Neural progenitor cell (in vitro differentiated cells): Measurements from ENCODE around the gene C17orf113. TPM values are rescaled to one million over a fixed set of nuclear protein-coding genes. Genes with fewer than 3 reads are reported as not detected.

ENCODE experiments used
- DNase-seq: peaks from one replicate; pipeline ENCODE4 v3.0.0-alpha.2; 2016; ENCODE audit warnings: low spot score
- H2AFZ ChIP-seq: fragments of 200-600 bp; sonication (generic); replicated peaks from 2 replicates; pipeline ENCODE4 v1.6.1; 2016; ENCODE audit warnings: antibody characterized with exemption
- H3F3A ChIP-seq: fragments of 200-600 bp; sonication (generic); 2 replicates; pipeline ENCODE4 v1.6.1; 2016; ENCODE audit warnings: antibody characterized with exemption, low read depth
- H3K27ac ChIP-seq: fragments of 200-600 bp; sonication (generic); 2 replicates; pipeline ENCODE4 v1.5.1; 2016; ENCODE audit warnings: mild to moderate bottlenecking
- H3K27me3 ChIP-seq: fragments of 200-600 bp; sonication (generic); 2 replicates; pipeline ENCODE4 v1.6.1; 2016; ENCODE audit warnings: mild to moderate bottlenecking, moderate library complexity
- H3K36me3 ChIP-seq: fragments of 200-600 bp; sonication (generic); 2 replicates; pipeline ENCODE4 v1.5.1; 2016
- H3K4me1 ChIP-seq: fragments of 200-600 bp; sonication (generic); 2 replicates; pipeline ENCODE4 v1.6.1; 2016; ENCODE audit warnings: mixed run types
- H3K4me2 ChIP-seq: fragments of 200-600 bp; sonication (generic); 2 replicates; pipeline ENCODE4 v1.6.1; 2016
- H3K4me3 ChIP-seq: fragments of 200-600 bp; sonication (generic); 2 replicates; pipeline ENCODE4 v1.5.1; 2016
- H3K79me2 ChIP-seq: fragments of 200-600 bp; sonication (generic); 2 replicates; pipeline ENCODE4 v1.6.1; 2016; ENCODE audit warnings: low read depth
- H3K9ac ChIP-seq: fragments of 200-600 bp; sonication (generic); 2 replicates; pipeline ENCODE4 v1.6.1; 2016
- H3K9me3 ChIP-seq: fragments of 200-600 bp; sonication (generic); 2 replicates; pipeline ENCODE4 v1.5.1; 2016; ENCODE audit warnings: low read depth
- H4K20me1 ChIP-seq: fragments of 200-600 bp; sonication (generic); 2 replicates; pipeline ENCODE4 v1.6.1; 2016; ENCODE audit warnings: low read depth
- H3K27ac Mint-ChIP-seq: 3 replicates; pipeline ENCODE4 v1.8.0; 2021; ENCODE audit warnings: mixed read lengths
- H3K27me3 Mint-ChIP-seq: 2 replicates; pipeline ENCODE4 v1.8.0; 2022; ENCODE audit warnings: low read depth, mild to moderate bottlenecking, inconsistent platforms, moderate library complexity, mixed read lengths; ENCODE audit not compliant: insufficient read depth
- H3K36me3 Mint-ChIP-seq: 3 replicates; pipeline ENCODE4 v1.8.0; 2021; ENCODE audit warnings: mixed read lengths
- H3K4me1 Mint-ChIP-seq: 3 replicates; pipeline ENCODE4 v1.8.0; 2021; ENCODE audit warnings: mixed read lengths
- H3K4me3 Mint-ChIP-seq: 3 replicates; pipeline ENCODE4 v1.8.0; 2021; ENCODE audit warnings: mild to moderate bottlenecking, moderate library complexity, mixed read lengths
- H3K9me3 Mint-ChIP-seq: 3 replicates; pipeline ENCODE4 v1.8.0; 2020; ENCODE audit warnings: mixed read lengths
- EZH2 ChIP-seq: fragments of 200-600 bp; sonication (generic); IDR thresholded peaks from 2 replicates; pipeline ENCODE4 v1.6.1; 2017; ENCODE audit warnings: antibody characterized with exemption, mild to moderate bottlenecking, moderate library complexity
- EZH2phosphoT487 ChIP-seq: fragments of 200-600 bp; sonication (generic); IDR thresholded peaks from 2 replicates; pipeline ENCODE4 v1.6.1; 2017; ENCODE audit warnings: antibody characterized with exemption
- total RNA-seq: library from RNA; depleted of rRNA; stranded (reverse); fragments of >200 nt; gene quantifications from 2 replicates; pipeline ENCODE4 v1.2.3, GENCODE V29; 2015; ENCODE audit warnings: low replicate concordance
- TF ChIP-seq, protein P1 (sequence below): fragments of 200-600 bp; sonication (generic); IDR thresholded peaks from 2 replicates; pipeline ENCODE4 v1.5.1; 2017; ENCODE audit warnings: antibody characterized with exemption, mild to moderate bottlenecking

Gene C17orf113
- total RNA-seq, 1 donor from 2014 or later, result 2.2 TPM

DNA sequence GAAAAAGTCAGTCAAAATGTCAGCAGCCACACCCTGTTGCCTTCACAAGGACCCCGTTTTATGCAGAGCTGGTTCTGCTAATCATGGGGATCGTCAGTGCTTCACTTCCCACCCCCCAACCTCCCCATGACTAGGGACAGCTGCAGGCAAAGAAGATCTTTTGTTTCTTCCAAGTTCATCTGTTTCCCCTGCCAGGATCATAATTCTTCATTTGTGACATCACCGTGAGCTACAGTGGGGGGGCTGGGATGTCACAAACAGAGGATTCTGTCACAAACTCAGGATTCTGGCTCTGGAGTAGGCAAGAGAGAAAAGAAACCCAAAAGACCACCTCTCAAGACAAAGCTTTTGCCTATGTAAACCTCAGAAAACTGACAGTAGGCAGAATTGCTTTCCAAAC, 57.8 kb downstream of the C17orf113 start:
- Histone ChIP-seq H3F3A (no peaks in the 10 kb centered on the region), H3K36me3 (peaks cover 11% of the 10 kb centered on the region), H4K20me1 (peaks cover 2% of the 10 kb centered on the region), H3K4me3 (no peak overlapping the region), H3K9ac (no peak overlapping the region), H3K79me2 (no peaks in the 10 kb centered on the region), H3K4me1 (no peaks in the 10 kb centered on the region), H3K4me2 (no peak overlapping the region), H3K27me3 (no peaks in the 10 kb centered on the region), H3K9me3 (no peaks in the 10 kb centered on the region), H2AFZ (no peak overlapping the region), H3K27ac (no peak overlapping the region)
- Mint-ChIP-seq H3K27me3 (no peaks in the 10 kb centered on the region), H3K27ac (no peak overlapping the region), H3K4me1 (no peaks in the 10 kb centered on the region), H3K4me3 (no peak overlapping the region), H3K36me3 (peaks cover 36% of the 10 kb centered on the region), H3K9me3 (no peaks in the 10 kb centered on the region)
- TF ChIP-seq, protein P1, sequence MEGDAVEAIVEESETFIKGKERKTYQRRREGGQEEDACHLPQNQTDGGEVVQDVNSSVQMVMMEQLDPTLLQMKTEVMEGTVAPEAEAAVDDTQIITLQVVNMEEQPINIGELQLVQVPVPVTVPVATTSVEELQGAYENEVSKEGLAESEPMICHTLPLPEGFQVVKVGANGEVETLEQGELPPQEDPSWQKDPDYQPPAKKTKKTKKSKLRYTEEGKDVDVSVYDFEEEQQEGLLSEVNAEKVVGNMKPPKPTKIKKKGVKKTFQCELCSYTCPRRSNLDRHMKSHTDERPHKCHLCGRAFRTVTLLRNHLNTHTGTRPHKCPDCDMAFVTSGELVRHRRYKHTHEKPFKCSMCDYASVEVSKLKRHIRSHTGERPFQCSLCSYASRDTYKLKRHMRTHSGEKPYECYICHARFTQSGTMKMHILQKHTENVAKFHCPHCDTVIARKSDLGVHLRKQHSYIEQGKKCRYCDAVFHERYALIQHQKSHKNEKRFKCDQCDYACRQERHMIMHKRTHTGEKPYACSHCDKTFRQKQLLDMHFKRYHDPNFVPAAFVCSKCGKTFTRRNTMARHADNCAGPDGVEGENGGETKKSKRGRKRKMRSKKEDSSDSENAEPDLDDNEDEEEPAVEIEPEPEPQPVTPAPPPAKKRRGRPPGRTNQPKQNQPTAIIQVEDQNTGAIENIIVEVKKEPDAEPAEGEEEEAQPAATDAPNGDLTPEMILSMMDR, result no peak
- TF ChIP-seq EZH2phosphoT487, result no peak
- TF ChIP-seq EZH2, result no peak
- DNase-seq, result no peak

DNA sequence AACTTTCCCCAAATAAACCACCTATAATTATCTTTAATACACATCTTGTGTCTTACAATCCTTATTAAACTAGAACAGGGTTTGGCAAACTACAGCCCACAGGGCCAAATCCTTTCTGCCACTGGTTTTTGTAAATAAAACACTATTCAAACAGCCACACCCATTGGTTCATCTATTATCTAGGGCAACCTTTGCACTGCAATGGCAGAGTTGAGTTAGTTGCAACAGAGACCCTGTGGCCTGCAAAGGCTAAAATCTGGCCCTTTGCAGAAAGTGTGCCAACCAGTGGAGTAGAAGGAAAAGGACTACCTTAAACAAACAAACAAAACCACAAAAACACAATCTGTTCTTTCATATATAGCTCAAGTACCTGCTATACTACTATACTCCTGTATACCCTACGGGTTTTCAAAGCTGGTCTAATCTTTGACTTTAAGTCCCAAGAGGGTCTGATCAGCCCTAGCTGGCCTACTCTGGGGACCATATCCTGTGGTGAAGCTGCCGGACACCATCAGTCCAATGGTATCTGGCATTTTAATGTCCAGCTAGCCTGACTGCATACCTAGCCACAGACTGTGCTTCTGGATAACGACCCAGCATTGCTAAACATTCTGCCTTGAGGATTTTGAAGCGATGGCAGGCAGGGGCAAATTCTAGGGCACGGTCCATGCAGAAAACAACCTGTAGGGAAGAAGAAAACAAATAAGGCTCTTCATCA, 60.5 kb downstream of the C17orf113 start:
- Histone ChIP-seq H3K27me3 (no peaks in the 10 kb centered on the region), H3K4me1 (no peaks in the 10 kb centered on the region), H3F3A (peaks cover 4% of the 10 kb centered on the region), H3K27ac (no peak overlapping the region), H3K79me2 (no peaks in the 10 kb centered on the region), H4K20me1 (no peaks in the 10 kb centered on the region), H3K4me2 (no peak overlapping the region), H3K9ac (no peak overlapping the region), H3K36me3 (peaks cover 18% of the 10 kb centered on the region), H3K9me3 (no peaks in the 10 kb centered on the region), H3K4me3 (no peak overlapping the region), H2AFZ (no peak overlapping the region)
- H3K27me3 Mint-ChIP-seq, result no peaks in the 10 kb centered on the region
- H3K4me3 Mint-ChIP-seq, result no peak overlapping the region
- peaks cover 33% of the 10 kb centered on the region for H3K36me3 Mint-ChIP-seq
- no peak for DNase-seq
- no peaks in the 10 kb centered on the region for H3K4me1 Mint-ChIP-seq
- no peaks in the 10 kb centered on the region for H3K9me3 Mint-ChIP-seq
- H3K27ac Mint-ChIP-seq, result no peak overlapping the region
- TF ChIP-seq EZH2, result no peak
- no peak for TF ChIP-seq EZH2phosphoT487

DNA sequence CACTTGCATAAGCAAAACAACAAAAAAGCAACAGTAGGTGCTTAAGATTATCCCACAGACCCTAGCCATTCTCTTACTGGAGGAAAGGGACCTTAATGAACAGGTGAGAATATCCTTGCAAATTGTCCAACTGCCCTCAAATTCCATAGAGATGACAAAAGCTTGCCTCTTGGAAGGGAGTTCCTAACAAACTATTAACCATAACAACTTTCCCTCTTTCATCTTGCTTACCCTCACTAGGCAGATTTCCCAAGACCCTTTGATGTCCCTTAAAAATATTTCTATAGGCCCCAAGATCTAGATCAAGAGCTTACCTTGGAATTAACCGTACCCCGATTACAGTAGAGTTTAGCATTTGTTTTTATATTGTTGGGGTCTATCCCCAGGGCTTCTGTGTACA, 62.0 kb downstream of the C17orf113 start:
- Mint-ChIP-seq H3K9me3 (no peaks in the 10 kb centered on the region), H3K4me3 (no peak overlapping the region), H3K36me3 (peaks cover 31% of the 10 kb centered on the region), H3K4me1 (peaks cover 3% of the 10 kb centered on the region), H3K27ac (no peak overlapping the region), H3K27me3 (peaks cover 2% of the 10 kb centered on the region)
- H3K4me1 ChIP-seq, result no peaks in the 10 kb centered on the region
- H2AFZ ChIP-seq, result no peak overlapping the region
- no peaks in the 10 kb centered on the region for H3K9me3 ChIP-seq
- no peak overlapping the region for H3K4me2 ChIP-seq
- H3F3A ChIP-seq, result peaks cover 4% of the 10 kb centered on the region
- no peaks in the 10 kb centered on the region for H4K20me1 ChIP-seq
- no peak overlapping the region for H3K9ac ChIP-seq
- no peak overlapping the region for H3K27ac ChIP-seq
- no peaks in the 10 kb centered on the region for H3K27me3 ChIP-seq
- H3K36me3 ChIP-seq, result peaks cover 22% of the 10 kb centered on the region
- no peak for DNase-seq
- H3K79me2 ChIP-seq, result no peaks in the 10 kb centered on the region
- no peak overlapping the region for H3K4me3 ChIP-seq
- no peak for TF ChIP-seq EZH2phosphoT487

Other genes with a start within 250 kb of the C17orf113 start
- 18.7 and 48.5 TPM in 2 replicates for gene P3H4, start 238.7 kb downstream of the C17orf113 start, total RNA-seq
- gene FKBP10, start 237.6 kb downstream of the C17orf113 start, total RNA-seq, result 108 and 231 TPM in 2 replicates
- gene NT5C3B, start 214.4 kb downstream of the C17orf113 start, total RNA-seq, result 99.5 and 106 TPM in 2 replicates
- gene KLHL10, start 212.8 kb downstream of the C17orf113 start, total RNA-seq, result 0.65 TPM in 1 of 2 replicates, not detected in the other
- gene KLHL11, start 185.2 kb downstream of the C17orf113 start, total RNA-seq, result 28.5 and 33.3 TPM in 2 replicates
- gene ACLY, start 131.7 kb downstream of the C17orf113 start, total RNA-seq, result 221 and 273 TPM in 2 replicates
- gene ODAD4, start 120.0 kb downstream of the C17orf113 start, total RNA-seq, result 4.1 and 4.6 TPM in 2 replicates
- gene CNP, start 83.8 kb downstream of the C17orf113 start, total RNA-seq, result 38.6 and 70.3 TPM in 2 replicates
- gene DNAJC7, start 33.2 kb downstream of the C17orf113 start, total RNA-seq, result 80.7 and 92.5 TPM in 2 replicates
- 23.7 and 50.1 TPM in 2 replicates for gene NKIRAS2, start 30.5 kb downstream of the C17orf113 start, total RNA-seq
- gene ZNF385C, start 47.9 kb upstream of the C17orf113 start, total RNA-seq, result 5.0 and 7.5 TPM in 2 replicates
- 0.12 TPM in 1 of 2 replicates, not detected in the other for gene DHX58, start 62.1 kb upstream of the C17orf113 start, total RNA-seq
- gene KAT2A, start 70.8 kb upstream of the C17orf113 start, total RNA-seq, result 18.4 and 34.2 TPM in 2 replicates
- gene HSPB9, start 72.2 kb upstream of the C17orf113 start, total RNA-seq, result 0.12 and 0.65 TPM in 2 replicates
- gene RAB5C, start 104.4 kb upstream of the C17orf113 start, total RNA-seq, result 33.5 and 48.9 TPM in 2 replicates
- not detected in 2 replicates for gene KCNH4, start 130.5 kb upstream of the C17orf113 start, total RNA-seq
- gene HCRT, start 134.9 kb upstream of the C17orf113 start, total RNA-seq, result not detected in 2 replicates
- gene GHDC, start 143.9 kb upstream of the C17orf113 start, total RNA-seq, result 6.8 and 7.7 TPM in 2 replicates
- gene STAT5B, start 225.8 kb upstream of the C17orf113 start, total RNA-seq, result 90.7 and 96.4 TPM in 2 replicates
- gene STAT5A, start 237.9 kb upstream of the C17orf113 start, total RNA-seq, result 6.7 and 10.0 TPM in 2 replicates